SK-N-SH treated with all-trans-retinoic acid at 6 μM for 48 hours (cell line): ENCODE measurements around the gene GPRC5A.

Source experiments
- ATAC-seq: fragments of 200-7000 bp; cut with Tn5 transposase; 3 replicates; pipeline ENCODE4 v1.9.1; 2020; ENCODE audit warnings: mild to moderate bottlenecking, moderate library complexity
- ARNTL ChIP-seq: fragments of 450-650 bp; formaldehyde crosslinking; IDR thresholded peaks from 2 replicates; pipeline ENCODE4 v1.5.0; 2020; ENCODE audit warnings: low read depth, mild to moderate bottlenecking, moderate library complexity, borderline replicate concordance
- BACH2 ChIP-seq: fragments of 250-450 bp; sonication (Bioruptor Pico); IDR thresholded peaks from 2 replicates; pipeline ENCODE4 v1.9.0; 2021; ENCODE audit warnings: mild to moderate bottlenecking, borderline replicate concordance
- ESRRG ChIP-seq: fragments of 250-450 bp; sonication (Bioruptor Pico); IDR thresholded peaks from 2 replicates; pipeline ENCODE4 v1.6.1; 2021; ENCODE audit warnings: mild to moderate bottlenecking
- GLIS3 ChIP-seq: fragments of 250-450 bp; sonication (Bioruptor Pico); IDR thresholded peaks from 2 replicates; pipeline ENCODE4 v1.5.0; 2020; ENCODE audit warnings: mild to moderate bottlenecking, moderate library complexity
- ISL1 ChIP-seq: fragments of 250-450 bp; sonication (Bioruptor Pico); IDR thresholded peaks from 2 replicates; pipeline ENCODE4 v2.1.2; 2022; ENCODE audit warnings: mild to moderate bottlenecking, moderate library complexity
- OSR1 ChIP-seq: fragments of 250-450 bp; sonication (Bioruptor Pico); IDR thresholded peaks from 2 replicates; pipeline ENCODE4 v1.8.0; 2022; ENCODE audit warnings: moderate library complexity, mild to moderate bottlenecking, inconsistent platforms
- RARB ChIP-seq: fragments of 250-450 bp; sonication (Bioruptor Pico); IDR thresholded peaks from 2 replicates; pipeline ENCODE4 v1.8.0; 2021; ENCODE audit warnings: mild to moderate bottlenecking, moderate library complexity
- TOX ChIP-seq: fragments of 250-450 bp; sonication (Bioruptor Pico); IDR thresholded peaks from 2 replicates; pipeline ENCODE4 v1.8.0; 2021; ENCODE audit warnings: mild to moderate bottlenecking, moderate library complexity, borderline replicate concordance
- ZC3H10 ChIP-seq: fragments of 250-450 bp; sonication (Bioruptor Pico); IDR thresholded peaks from 2 replicates; pipeline ENCODE4 v1.5.1; 2021; ENCODE audit warnings: mild to moderate bottlenecking, moderate library complexity
- ZFP30 ChIP-seq: fragments of 450-650 bp; formaldehyde crosslinking; IDR thresholded peaks from 2 replicates; pipeline ENCODE4 v1.5.0; 2022; ENCODE audit warnings: mild to moderate bottlenecking, moderate library complexity
- ZNF565 ChIP-seq: fragments of 450-650 bp; formaldehyde crosslinking; conservative IDR thresholded peaks from 2 replicates; pipeline ENCODE4 v1.5.0; 2020; ENCODE audit warnings: low read depth, mild to moderate bottlenecking, moderate library complexity
- ZNF70 ChIP-seq: fragments of 450-650 bp; formaldehyde crosslinking; IDR thresholded peaks from 2 replicates; pipeline ENCODE4 v1.5.0; 2020; ENCODE audit warnings: mild to moderate bottlenecking, moderate library complexity
- ZNF8 ChIP-seq: fragments of 450-650 bp; formaldehyde crosslinking; IDR thresholded peaks from 2 replicates; pipeline ENCODE4 v1.5.0; 2020; ENCODE audit warnings: mild to moderate bottlenecking, moderate library complexity
- TF ChIP-seq, protein P1 (sequence below): fragments of 250-450 bp; sonication (Bioruptor Pico); IDR thresholded peaks from 2 replicates; pipeline ENCODE4 v1.5.0; 2020; ENCODE audit warnings: mild to moderate bottlenecking, moderate library complexity
- TF ChIP-seq, protein P2 (sequence below): fragments of 250-450 bp; sonication (Bioruptor Pico); IDR thresholded peaks from 2 replicates; pipeline ENCODE4 v1.8.0; 2020; ENCODE audit warnings: mild to moderate bottlenecking, moderate library complexity, borderline replicate concordance
- TF ChIP-seq, protein P3 (sequence below): fragments of 250-450 bp; sonication (Bioruptor Pico); IDR thresholded peaks from 2 replicates; pipeline ENCODE4 v1.5.1; 2021; ENCODE audit warnings: mild to moderate bottlenecking, moderate library complexity
- TF ChIP-seq, protein P4 (sequence below): fragments of 250-450 bp; sonication (Bioruptor Pico); IDR thresholded peaks from 2 replicates; pipeline ENCODE4 v1.8.0; 2021; ENCODE audit warnings: low read depth, mild to moderate bottlenecking, moderate library complexity, borderline replicate concordance
- TF ChIP-seq, protein P5 (sequence below): fragments of 250-450 bp; sonication (Bioruptor Pico); IDR thresholded peaks from 2 replicates; pipeline ENCODE4 v1.5.1; 2020; ENCODE audit warnings: low read depth, mild to moderate bottlenecking, moderate library complexity

GPRC5A gene

DNA sequence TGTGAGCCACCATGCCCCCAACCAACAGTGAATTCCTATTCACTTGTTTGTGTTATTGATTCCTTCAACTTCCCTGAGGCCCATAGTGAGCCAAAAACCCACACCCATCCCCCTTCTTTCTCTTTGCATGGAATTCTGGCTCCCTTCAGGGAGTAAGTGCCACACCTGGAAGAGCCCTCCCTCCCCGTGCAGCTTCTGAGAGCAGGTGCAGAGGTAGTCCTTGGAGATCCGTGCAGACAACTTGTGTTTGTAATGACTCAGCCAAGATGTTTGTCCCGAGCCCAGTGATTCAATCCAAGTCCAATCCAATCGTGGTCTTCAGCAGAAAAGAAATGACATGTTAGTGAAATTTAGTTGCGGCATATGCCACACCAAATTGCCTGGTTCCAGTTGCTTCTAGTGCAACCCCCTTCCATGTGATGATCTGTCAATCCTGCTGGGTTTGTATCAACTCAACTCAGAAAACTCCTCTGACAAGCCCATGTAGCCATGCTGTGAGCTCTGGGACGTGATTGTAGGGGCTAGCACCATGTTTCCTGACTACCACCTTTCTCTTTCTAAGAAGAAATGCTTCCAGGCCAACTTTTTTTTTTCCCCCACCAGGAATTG is 27.5 kb downstream of the GPRC5A start (continued):
- TF ChIP-seq, protein P1, sequence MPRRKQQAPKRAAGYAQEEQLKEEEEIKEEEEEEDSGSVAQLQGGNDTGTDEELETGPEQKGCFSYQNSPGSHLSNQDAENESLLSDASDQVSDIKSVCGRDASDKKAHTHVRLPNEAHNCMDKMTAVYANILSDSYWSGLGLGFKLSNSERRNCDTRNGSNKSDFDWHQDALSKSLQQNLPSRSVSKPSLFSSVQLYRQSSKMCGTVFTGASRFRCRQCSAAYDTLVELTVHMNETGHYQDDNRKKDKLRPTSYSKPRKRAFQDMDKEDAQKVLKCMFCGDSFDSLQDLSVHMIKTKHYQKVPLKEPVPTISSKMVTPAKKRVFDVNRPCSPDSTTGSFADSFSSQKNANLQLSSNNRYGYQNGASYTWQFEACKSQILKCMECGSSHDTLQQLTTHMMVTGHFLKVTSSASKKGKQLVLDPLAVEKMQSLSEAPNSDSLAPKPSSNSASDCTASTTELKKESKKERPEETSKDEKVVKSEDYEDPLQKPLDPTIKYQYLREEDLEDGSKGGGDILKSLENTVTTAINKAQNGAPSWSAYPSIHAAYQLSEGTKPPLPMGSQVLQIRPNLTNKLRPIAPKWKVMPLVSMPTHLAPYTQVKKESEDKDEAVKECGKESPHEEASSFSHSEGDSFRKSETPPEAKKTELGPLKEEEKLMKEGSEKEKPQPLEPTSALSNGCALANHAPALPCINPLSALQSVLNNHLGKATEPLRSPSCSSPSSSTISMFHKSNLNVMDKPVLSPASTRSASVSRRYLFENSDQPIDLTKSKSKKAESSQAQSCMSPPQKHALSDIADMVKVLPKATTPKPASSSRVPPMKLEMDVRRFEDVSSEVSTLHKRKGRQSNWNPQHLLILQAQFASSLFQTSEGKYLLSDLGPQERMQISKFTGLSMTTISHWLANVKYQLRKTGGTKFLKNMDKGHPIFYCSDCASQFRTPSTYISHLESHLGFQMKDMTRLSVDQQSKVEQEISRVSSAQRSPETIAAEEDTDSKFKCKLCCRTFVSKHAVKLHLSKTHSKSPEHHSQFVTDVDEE (CRISPR knock-in tag) = no peak
- no peak for TF ChIP-seq OSR1 (CRISPR knock-in tag)
- no peak for TF ChIP-seq BACH2 (CRISPR knock-in tag)
- no peak for TF ChIP-seq ZNF8 (CRISPR knock-in tag)
- TF ChIP-seq ISL1 (CRISPR knock-in tag) = no peak
- TF ChIP-seq GLIS3 = no peak
- TF ChIP-seq ZNF70 (CRISPR knock-in tag) = no peak
- TF ChIP-seq, protein P2, sequence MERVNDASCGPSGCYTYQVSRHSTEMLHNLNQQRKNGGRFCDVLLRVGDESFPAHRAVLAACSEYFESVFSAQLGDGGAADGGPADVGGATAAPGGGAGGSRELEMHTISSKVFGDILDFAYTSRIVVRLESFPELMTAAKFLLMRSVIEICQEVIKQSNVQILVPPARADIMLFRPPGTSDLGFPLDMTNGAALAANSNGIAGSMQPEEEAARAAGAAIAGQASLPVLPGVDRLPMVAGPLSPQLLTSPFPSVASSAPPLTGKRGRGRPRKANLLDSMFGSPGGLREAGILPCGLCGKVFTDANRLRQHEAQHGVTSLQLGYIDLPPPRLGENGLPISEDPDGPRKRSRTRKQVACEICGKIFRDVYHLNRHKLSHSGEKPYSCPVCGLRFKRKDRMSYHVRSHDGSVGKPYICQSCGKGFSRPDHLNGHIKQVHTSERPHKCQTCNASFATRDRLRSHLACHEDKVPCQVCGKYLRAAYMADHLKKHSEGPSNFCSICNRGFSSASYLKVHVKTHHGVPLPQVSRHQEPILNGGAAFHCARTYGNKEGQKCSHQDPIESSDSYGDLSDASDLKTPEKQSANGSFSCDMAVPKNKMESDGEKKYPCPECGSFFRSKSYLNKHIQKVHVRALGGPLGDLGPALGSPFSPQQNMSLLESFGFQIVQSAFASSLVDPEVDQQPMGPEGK (CRISPR knock-in tag) = no peak
- TF ChIP-seq, protein P3, sequence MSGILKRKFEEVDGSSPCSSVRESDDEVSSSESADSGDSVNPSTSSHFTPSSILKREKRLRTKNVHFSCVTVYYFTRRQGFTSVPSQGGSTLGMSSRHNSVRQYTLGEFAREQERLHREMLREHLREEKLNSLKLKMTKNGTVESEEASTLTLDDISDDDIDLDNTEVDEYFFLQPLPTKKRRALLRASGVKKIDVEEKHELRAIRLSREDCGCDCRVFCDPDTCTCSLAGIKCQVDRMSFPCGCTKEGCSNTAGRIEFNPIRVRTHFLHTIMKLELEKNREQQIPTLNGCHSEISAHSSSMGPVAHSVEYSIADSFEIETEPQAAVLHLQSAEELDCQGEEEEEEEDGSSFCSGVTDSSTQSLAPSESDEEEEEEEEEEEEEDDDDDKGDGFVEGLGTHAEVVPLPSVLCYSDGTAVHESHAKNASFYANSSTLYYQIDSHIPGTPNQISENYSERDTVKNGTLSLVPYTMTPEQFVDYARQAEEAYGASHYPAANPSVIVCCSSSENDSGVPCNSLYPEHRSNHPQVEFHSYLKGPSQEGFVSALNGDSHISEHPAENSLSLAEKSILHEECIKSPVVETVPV (CRISPR knock-in tag) = no peak

DNA sequence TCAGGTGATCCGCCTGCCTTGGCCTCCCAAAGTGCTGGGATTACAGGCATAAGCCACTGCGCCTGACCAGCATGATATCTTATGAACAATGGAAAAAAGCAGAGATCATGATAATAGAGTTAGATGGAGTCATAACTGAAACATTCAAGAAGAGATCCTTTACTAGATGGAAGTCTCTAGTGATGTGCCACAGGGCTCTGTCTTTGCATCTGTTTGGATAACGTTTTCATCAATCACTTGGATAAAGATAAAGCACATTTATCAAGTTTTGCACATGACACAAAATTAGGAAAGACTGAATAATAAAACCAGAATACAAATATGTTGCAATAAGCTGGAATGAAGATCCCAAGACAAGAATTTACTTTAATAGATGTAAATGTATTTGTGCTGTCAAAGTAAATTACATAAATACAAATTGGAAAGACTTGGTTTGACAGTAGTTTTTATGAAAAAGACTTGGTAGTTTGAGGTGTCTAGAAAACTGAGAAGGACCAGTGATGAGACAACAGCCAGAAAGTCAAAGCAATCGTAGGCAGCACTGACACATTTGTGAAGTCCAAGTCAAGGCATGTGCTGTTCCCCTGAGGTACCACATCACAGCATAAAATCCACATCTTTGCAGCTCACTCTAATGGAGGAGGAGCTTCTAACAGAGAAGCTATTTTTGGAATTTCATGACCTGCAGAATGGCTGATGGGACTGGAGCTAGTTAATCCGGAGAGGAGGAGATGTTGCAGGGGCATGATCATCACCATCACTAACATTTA is 28.5 kb downstream of the GPRC5A start:
- ATAC-seq = no peak
- TF ChIP-seq ISL1 (CRISPR knock-in tag) (0 out of 2 replicates have a peak, but pooled peaks have one; percentile 29), TOX (no peak)

DNA sequence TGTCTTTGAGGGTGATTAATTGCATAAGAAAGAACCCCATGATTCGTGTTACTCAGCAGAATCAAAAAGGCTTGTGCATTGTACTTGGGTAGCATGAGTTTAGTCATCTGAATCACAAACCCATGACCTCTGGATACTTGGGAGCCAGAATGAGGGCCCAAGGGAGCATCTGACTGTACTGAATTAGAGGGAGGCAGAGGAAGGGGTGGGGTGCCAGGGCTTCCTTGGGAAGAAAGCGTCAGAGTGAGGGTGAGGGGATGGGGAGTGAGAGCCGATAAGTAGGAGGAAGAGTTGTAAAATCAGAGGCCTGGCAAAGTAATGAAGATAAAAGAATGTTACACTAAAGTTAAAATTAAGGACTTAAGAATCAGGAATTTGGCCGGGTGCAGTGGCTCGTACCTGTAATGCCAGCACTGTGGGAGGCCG is 30.8 kb downstream of the GPRC5A start:
- ATAC-seq = no peak

DNA sequence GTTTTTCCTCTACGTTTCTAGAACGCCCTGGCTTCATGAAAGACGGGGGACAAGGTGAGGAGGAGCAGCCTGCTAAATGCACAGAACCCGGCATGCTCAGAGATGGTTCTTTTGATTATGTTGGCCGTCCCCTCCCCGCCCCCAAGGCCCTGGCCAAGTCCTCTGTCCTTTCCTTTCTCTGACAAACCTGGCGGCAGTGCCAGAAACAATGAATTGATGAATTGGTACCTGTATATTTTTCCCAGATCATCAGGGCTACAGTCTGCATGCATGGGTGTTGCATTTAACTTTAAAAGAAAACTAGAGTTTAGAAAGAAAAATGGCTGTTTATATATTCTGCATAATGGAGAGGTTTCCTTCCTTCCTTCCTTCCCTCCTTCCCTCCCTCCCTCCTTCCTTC is 31.6 kb downstream of the GPRC5A start:
- no peak for ATAC-seq
- TF ChIP-seq GLIS3 = no peak
- TF ChIP-seq ZNF8 (CRISPR knock-in tag) = no peak
- TF ChIP-seq ARNTL (CRISPR knock-in tag) = no peak
- no peak for TF ChIP-seq ESRRG
- TF ChIP-seq, protein P2 (CRISPR knock-in tag) = no peak
- no peak for TF ChIP-seq ZC3H10
- TF ChIP-seq ISL1 (CRISPR knock-in tag) = no peak
- TF ChIP-seq ZNF565 = no peak
- TF ChIP-seq ZFP30 (CRISPR knock-in tag) = no peak
- TF ChIP-seq, protein P4, sequence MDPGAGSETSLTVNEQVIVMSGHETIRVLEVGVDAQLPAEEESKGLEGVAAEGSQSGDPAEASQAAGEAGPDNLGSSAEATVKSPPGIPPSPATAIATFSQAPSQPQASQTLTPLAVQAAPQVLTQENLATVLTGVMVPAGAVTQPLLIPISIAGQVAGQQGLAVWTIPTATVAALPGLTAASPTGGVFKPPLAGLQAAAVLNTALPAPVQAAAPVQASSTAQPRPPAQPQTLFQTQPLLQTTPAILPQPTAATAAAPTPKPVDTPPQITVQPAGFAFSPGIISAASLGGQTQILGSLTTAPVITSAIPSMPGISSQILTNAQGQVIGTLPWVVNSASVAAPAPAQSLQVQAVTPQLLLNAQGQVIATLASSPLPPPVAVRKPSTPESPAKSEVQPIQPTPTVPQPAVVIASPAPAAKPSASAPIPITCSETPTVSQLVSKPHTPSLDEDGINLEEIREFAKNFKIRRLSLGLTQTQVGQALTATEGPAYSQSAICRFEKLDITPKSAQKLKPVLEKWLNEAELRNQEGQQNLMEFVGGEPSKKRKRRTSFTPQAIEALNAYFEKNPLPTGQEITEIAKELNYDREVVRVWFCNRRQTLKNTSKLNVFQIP (CRISPR knock-in tag) = no peak
- no peak for TF ChIP-seq OSR1 (CRISPR knock-in tag)
- TF ChIP-seq, protein P5, sequence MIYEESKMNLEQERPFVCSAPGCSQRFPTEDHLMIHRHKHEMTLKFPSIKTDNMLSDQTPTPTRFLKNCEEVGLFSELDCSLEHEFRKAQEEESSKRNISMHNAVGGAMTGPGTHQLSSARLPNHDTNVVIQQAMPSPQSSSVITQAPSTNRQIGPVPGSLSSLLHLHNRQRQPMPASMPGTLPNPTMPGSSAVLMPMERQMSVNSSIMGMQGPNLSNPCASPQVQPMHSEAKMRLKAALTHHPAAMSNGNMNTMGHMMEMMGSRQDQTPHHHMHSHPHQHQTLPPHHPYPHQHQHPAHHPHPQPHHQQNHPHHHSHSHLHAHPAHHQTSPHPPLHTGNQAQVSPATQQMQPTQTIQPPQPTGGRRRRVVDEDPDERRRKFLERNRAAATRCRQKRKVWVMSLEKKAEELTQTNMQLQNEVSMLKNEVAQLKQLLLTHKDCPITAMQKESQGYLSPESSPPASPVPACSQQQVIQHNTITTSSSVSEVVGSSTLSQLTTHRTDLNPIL (CRISPR knock-in tag) = no peak
- no peak for TF ChIP-seq RARB (CRISPR knock-in tag)

More for the DNA sequence above, 30.8 kb downstream of the GPRC5A start:
- TF ChIP-seq, protein P1 (CRISPR knock-in tag) = no peak
- no peak for TF ChIP-seq GLIS3
